Right hindlimb (tissue), 1 donor: ENCODE data around the gene NPHP3.
A peak's percentile ranks its signal among the peaks of the same experiment; 100 is the strongest.
"Not testable (repeated sequence)": the region's sequence is repeated elsewhere in the genome, so short reads cannot be mapped to it uniquely, and the experiment has no call there.

ENCODE experiments used
- DNase-seq: peaks from one replicate; pipeline ENCODE4 v3.0.0-alpha.2; 2018

Gene NPHP3, protein sequence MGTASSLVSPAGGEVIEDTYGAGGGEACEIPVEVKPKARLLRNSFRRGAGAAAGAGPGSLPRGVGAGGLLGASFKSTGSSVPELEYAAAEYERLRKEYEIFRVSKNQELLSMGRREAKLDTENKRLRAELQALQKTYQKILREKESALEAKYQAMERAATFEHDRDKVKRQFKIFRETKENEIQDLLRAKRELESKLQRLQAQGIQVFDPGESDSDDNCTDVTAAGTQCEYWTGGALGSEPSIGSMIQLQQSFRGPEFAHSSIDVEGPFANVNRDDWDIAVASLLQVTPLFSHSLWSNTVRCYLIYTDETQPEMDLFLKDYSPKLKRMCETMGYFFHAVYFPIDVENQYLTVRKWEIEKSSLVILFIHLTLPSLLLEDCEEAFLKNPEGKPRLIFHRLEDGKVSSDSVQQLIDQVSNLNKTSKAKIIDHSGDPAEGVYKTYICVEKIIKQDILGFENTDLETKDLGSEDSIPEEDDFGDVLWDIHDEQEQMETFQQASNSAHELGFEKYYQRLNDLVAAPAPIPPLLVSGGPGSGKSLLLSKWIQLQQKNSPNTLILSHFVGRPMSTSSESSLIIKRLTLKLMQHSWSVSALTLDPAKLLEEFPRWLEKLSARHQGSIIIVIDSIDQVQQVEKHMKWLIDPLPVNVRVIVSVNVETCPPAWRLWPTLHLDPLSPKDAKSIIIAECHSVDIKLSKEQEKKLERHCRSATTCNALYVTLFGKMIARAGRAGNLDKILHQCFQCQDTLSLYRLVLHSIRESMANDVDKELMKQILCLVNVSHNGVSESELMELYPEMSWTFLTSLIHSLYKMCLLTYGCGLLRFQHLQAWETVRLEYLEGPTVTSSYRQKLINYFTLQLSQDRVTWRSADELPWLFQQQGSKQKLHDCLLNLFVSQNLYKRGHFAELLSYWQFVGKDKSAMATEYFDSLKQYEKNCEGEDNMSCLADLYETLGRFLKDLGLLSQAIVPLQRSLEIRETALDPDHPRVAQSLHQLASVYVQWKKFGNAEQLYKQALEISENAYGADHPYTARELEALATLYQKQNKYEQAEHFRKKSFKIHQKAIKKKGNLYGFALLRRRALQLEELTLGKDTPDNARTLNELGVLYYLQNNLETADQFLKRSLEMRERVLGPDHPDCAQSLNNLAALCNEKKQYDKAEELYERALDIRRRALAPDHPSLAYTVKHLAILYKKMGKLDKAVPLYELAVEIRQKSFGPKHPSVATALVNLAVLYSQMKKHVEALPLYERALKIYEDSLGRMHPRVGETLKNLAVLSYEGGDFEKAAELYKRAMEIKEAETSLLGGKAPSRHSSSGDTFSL (N-terminal part only)

DNA sequence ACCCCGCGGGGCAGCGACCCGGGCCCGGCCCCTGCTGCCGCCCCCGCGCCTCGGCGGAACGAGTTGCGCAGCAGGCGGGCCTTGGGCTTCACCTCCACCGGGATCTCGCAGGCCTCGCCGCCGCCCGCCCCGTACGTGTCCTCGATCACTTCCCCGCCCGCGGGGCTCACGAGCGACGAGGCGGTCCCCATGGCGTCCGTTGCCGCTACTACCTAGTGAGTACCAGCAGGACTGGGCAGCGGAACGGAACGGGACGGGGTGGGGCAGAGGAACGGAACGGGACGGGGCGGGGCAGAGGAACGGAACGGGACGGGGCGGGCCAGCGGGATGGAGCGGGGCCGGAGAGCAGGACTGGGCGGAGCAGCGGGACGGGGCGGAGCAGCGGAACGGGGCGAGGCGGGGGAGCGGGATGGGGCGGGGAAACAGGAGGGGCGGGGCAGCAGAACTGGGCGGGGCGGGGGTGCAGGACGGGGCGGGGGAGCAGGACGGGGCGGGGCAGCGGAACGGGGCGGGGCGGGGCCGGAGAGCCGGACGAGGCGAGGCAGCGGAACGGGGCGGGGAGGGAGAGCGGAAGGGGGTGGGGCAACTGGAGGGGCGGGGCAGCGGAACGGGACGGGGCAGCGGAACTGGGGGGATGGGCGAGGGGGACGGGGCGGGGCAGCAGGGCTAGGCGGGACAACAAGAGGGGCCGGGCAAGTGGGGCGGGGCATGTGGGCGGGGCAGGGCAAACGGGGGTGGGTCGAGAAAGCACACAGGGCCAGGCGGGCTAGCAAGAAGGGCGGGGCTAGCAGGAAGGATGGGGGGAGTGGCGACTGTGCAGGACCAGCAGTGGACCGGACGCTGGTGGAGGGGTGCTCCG lies at the start of gene NPHP3:
Gene NPHP3 (minus strand): TSS at position 245 of the 859 bp plus-strand sequence. CDS start 54 bp downstream, at position 191.
- DNase-seq: peak; percentile 99

DNA sequence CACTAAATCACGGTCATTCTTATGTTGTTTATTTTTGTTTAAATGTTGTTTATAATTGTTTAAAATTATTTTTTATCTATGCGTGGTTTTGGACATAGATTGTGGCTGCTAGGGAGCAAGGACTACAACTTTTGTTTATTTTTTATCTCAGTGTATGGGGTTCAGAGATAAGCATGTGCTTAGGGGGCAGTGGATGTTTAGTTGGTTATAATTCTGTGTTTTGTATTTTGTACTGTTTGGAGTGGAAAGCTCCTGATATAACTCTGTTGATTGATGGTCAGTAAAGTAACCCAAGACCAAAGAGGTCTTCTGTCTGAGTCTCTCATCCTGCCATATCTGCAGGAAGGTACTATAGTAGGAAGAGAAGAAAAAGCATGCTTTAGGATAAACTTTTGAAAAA lies 36.5 kb upstream of the NPHP3 start:
- DNase-seq: no peak

DNA sequence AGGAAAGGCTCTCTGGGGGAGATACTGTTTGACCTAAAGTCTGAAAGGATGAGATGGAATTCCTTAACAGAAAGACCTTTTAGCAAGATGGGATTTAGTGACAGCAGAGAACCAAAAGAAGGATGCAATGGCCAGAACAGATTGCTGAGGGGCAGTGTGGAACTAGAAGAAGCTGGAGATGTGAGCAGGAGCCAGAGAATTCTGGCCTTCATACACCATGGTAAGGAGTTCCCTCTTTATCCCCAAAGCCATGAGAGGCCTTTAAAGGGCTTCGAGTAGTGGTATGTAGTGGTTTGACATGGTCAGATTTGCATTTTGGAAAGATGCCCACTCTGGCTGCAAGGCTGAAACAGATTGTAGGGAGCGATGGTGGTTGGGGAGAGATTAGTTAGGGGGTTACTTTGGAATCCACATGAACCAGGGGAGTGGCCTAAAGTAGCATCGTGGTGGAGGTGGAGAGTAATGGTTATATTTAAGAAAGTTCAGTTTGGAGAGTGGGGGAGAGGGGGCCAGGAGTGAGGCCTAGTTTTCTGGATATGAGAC lies 34.0 kb upstream of the NPHP3 start:
- DNase-seq: no peak

DNA sequence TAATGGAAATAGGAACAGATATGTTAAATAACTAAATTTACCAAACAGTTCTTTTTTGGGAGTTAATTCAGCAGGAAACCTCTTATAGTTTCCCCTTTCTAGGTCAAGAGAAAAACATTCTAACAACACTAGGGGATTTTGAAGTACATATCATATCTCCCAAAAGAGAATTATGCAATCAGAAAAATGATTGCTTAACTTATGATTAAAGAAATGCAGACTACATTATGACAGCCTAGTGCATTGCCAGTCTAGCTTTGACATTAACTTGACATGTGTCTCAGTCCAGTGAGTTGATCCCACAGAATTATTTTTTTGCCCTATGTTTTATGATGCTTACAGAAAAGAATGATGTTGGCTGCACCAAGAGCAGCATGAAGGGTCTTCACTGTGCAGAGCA lies 31.7 kb upstream of the NPHP3 start:
- DNase-seq: no peak

DNA sequence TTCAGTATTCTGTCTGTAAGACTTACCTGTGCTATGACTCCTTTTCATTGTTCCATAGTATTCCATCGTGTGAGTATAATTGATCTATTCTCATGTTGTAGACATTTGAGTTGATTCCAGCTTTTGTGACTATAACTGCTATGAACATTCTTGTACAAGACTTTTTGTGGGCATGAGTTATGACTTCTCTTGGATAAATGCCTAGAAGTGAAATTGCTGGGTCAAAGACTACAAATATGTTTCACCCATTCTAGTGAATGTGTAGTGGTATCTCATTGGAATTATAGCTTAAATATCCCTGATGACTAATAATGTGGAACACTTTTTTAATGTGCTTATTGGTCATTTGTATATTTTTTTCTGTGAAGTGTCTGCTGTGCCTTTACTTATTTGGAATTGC lies 27.6 kb upstream of the NPHP3 start:
- DNase-seq: no peak

DNA sequence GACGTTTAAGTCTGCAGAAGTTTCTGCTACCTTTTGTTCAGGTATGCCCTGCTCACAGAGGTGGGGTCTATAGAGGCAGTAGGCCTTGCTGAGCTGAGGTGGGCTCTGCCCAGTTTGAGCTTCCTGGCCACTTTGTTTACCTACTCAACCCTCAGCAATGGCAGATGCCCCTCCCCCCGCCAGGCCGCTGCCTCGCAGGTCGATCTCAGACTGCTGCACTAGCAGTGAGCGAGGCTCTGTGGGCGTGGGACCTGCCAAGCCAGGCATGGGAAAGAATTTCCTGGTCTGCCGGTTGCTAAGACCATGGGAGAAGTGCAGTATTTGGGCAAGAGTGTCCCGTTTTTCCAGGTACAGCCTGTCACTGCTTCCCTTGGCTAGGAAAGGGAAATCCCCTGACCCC lies 24.5 kb upstream of the NPHP3 start:
- DNase-seq: not testable (repeated sequence)

DNA sequence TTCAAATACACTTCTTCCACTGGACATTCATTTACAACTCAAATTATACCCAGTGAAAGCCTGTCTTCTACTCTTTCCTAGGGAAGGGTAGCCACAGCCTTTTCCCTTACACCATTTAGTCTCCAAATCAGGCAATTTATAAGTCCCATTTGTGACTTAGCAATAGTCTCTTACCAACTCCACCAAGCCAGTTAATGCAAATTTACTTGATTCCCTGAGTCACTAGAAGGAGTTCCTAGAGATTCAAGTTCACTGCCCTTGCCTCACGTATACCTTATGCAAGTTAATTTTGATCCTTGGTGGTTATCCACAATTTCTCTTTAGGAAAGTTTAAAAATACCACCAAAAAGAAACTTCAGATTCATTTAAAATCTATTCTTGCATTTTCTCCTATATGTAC lies 16.1 kb upstream of the NPHP3 start:
- DNase-seq: no peak

DNA sequence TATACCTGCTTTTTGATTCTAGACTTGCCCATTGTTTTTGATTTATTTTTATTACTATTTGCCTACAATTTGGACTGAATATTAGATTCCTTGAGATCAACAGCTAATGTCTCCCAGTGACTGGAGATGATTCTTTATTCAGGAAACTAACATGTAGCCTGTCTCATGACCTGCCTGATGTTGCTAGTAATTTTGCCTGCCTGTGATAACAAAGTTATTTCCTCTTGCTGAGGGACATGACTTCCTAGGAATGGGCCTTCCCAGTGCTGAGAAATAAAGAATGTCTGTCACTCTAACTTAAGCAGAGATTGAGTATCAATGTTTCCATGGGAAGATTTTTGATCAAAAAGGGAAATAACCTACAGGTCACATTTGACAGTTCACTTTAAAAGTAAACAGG lies 13.4 kb upstream of the NPHP3 start:
- DNase-seq: no peak

DNA sequence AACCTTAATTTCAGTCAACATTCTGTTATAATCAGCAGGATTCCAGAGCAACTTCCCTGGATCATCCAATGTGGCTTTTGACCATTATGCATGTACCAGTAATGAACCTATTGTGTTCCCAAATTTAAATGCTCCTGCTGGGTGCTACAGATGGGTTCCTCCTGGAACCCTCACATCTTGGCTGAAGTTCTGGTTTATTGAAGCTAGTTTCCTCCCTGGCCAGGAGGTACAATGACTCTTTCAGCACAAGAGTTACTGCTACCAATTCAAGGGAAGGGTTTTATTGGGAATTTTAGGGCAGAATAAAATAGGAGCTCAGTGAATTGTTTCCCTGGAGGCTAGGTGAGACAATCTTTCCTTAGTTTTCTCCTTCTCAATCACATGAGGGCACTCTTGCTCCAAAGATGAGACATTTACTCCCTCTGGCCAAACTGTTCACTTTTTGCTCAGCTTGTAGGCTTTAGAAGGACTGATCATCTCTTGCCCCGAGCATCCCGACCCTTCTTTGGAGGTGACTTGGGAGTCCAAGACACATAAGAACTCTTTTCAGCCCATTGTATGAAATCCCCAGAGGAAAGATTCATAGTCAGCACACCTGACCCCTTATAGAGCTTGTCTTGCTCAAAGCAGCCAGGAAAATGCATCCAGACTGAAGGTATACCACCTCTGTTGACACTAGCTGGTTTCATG lies 8.8 kb upstream of the NPHP3 start:
- no peak for DNase-seq

DNA sequence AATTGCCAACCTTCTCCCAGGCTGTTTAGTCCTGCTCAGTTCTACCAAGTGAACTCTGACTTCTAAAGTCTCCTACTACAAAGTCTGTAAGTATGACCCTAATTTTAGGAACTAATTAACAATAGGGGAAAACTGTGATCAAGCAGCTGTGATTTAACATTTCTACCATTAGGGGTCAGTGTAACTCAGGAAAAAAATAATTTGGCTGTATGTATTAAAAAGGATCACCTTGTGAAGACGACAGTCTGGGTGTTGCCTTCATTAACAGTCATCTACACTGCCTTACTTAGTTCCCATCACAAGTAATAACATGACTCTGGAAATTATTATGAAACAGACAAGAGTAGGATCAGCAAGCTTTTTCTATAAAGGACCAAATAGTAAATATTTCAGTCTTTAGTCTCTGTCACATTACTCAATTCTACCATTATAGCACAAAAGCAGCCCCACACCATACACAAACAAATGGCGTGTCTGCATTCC lies 4.2 kb upstream of the NPHP3 start:
- no peak for DNase-seq

DNA sequence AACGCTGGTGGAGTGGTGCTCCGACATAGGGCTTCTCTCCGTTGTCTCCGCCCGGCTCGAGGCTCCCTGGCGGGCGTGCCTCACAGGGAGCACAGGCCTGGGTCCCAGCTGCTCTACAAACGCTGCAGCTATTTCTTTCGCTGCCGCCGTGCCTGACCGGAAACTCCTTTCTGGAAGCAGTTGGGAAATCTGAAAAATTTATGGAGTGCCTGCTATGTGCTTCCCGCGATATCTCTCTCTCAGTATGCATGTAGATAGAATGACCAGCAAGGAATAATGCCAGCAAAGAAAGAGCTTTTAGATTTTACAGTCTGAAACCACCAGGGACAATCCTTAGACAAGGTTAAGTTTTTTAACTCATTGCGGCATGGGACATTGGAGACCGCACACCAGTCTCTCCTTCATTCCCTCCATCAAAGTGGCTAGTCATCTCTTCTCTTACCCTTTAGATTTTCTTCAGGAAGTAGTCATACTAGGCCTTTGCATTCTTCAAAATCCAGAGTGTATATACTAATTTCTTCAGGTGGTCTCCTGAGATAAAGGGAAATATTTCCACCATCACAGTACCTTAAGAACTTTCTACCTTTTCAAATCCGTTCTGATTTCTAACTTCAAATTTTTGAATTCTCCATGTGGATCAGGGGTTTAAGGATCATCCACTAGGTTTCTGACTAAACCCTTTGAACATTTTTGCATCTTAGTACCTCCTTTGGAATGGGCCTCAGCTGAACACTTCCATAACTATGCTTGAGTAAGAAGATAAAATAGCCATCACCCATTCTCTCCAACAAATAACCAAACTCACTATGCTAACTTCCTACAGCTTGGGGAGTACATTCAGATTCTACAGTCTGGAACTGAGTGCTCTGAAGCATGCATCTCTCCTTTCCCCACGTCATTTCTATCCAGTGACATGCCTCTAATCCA lies 1.1 kb upstream of the NPHP3 start:
- DNase-seq: no peak

DNA sequence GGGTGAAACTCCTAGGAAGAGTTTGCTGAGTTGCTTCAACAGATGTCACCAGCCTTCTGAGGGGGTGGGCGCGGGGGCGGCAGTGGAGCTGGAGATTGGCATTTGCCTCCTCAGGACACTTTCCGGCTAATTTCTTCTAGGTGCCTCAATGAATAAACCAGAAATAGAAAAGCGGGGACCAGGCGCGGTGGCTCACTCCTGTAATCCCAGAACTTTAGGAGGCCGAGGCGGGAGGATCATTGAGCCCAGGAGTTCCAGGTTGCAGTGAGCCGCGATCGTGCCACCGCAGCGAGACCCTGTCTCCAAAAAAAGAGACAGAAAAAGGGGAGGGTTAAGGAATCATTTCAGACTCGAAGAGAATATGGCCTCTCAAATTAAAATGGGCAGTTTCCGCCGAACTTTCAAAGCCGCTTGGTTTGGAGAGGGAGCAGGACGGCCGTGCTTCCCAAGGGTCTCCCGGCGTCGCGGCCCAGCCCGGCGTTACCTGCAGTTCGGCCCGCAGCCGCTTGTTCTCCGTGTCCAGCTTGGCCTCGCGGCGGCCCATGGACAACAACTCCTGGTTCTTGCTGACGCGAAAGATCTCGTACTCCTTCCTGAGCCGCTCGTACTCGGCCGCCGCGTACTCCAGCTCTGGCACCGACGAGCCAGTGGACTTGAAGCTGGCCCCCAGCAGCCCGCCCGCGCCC lies 587 bp downstream of the NPHP3 start:
- DNase-seq: no peak

DNA sequence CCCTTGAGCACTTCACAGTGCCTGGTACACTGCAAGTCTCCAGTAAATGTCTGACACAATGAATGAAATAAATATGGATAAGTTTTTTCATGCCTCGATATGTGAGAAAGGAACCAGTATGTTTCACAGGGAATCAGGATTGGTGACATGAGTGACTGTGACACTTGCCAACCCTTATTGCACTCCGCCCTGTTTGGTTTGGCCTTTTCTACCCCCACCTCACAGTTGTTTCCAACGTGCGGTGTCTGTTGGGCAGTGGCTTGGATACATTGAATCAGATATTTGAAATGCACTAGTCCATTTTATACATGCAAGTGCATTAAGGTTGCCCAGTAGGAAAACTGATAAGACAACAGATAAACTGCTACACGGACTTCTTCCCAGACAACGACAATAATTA lies 2.0 kb downstream of the NPHP3 start:
- no peak for DNase-seq

DNA sequence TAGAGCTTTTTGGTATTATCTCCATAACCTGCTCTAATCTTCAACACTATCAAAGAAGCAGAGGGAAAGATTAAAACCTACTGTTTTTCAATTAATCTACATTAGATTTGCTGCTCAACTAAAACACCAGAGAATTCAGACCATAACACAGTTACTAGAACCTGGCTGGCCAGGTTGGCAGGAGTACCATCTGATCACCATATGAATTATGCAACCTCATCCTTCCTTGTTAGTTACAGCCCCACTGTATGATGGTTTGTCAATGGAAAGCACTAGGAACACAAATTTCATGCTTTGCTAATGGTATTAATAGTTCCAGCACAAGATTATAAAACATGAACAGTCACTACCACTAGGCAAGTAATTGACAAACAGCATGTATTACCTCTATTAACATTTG lies 5.8 kb downstream of the NPHP3 start:
- no peak for DNase-seq

DNA sequence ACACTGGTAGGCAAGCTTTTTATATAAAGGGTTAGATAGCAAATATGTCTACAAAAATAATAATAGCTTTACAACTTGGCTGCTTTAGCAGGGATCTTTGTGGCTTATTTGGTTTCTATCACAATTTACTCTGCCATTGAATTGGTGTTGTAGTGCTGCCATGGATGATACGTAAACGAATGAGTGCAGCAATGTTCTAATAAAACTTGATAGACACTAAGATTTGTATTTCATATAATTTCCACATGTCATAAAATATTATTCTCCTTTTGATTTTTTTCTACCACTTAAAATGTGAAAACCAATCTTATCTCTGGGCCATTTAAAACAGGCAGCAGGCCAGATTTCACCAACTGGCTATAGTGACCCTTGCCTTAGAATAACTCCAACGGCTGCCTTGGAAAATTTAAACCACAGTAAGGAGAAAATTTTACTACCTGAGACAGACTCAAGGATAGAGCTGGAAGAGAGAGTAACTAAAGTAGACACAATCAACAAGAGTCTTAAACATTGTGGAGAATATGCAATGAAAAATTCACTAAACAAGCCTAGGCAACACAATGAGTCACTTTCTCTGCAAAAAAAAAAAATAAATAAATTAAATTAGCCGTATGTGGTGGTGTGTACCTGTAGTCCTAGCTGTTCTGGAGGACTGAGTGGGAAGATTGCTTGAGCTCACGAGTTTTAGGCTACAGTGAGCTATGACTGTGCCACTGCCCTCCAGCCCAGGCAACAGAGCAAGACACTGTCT lies 8.1 kb downstream of the NPHP3 start:
- no peak for DNase-seq

DNA sequence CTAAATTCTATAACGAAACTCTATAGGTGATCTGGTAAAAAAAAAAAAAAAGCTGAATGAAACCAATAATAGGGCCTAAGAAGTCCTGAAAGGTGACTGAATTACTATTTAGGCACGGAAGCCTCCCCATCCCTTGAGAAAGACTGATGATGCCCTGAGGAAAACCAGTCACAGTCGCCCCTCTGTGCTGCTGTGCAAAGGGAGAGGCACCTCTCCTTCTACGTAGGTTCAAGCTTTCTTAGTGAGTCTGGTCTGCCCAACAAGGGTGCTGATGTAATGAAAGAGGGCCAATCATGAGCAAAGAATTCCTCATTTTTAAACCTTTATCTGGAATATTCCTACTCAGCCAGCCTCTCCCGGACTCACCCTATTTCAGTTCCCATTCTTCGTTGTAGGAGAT lies 11.9 kb downstream of the NPHP3 start:
- no peak for DNase-seq

DNA sequence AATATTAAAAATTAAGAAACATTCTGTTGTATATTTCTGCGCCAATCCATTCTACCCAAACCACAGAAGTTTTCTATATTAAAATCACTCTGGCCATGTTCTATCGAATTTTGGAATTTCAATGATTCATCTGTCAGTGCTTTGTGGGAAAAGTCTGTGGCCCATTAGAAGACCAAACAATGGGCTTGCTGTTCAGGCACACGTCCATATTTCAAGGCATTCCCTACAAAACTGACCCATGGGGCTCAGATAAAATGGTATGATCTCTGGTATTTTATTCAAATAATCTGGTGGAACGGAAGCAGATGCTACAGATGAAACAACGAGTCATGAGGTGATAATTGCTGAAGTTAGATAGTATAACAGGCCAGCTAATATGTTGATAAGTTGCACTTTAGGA lies 12.4 kb downstream of the NPHP3 start:
- no peak for DNase-seq

DNA sequence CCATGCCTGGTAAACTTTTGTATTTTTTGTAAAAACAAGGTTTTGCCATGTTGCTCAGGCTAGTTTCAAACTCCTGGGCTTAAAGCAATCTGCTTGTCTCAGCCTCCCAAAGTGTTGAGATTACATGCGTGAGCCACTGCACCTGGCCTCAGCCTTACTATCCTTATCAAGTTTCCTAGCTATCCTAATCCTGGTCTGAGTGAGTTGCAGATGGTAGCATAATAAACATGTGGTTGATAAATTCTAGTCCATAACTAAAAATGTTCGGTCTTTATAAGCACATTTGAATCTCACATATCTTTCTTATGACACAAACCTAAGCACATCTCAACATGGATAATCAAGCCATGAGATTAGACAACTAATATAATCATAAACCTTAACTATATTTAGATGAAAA lies 18.5 kb downstream of the NPHP3 start:
- no peak for DNase-seq

DNA sequence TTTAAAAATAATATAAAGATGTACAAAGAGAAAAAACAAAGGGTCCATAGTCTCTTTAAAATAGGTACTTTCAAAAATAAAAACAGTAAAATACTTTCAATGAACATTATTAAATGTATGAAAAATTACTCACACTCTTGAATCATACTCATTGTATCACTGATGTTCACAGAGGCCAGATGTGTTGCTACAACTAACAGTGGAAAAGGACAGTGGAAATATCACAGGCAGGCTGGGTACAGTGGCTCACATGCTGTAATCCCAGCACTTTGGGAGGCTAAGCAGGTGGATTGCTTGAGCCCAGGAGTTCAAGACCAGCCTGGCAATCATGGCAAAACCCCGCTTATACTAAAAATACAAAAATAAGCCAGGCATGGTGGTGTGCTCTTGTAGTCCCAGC lies 26.8 kb downstream of the NPHP3 start:
- no peak for DNase-seq
